MM.1S (cell line): ENCODE data around the gene STK17B.

Experiments
- DNase-seq: peaks from one replicate; pipeline ENCODE4 v3.0.0-alpha.2; 2015
- H2AFZ ChIP-seq: fragments of 300-600 bp; sonication (generic); 2 replicates; pipeline ENCODE4 v1.6.0; 2016; ENCODE audit warnings: antibody characterized with exemption, low read length
- H3F3A ChIP-seq: fragments of 300-600 bp; sonication (generic); 2 replicates; pipeline ENCODE4 v1.6.1; 2016; ENCODE audit warnings: mild to moderate bottlenecking, antibody characterized with exemption, low read length, moderate library complexity, mixed read lengths; ENCODE audit not compliant: insufficient read depth
- H3K27ac ChIP-seq: fragments of 300-600 bp; sonication (generic); 2 replicates; pipeline ENCODE4 v1.5.1; 2016; ENCODE audit warnings: mild to moderate bottlenecking, low read length
- H3K27me3 ChIP-seq: fragments of 300-600 bp; sonication (generic); replicated peaks from 2 replicates; pipeline ENCODE4 v1.6.0; 2016; ENCODE audit warnings: low read length; ENCODE audit not compliant: insufficient read depth
- H3K36me3 ChIP-seq: fragments of 300-600 bp; sonication (generic); replicated peaks from 2 replicates; pipeline ENCODE4 v1.6.1; 2016; ENCODE audit warnings: mild to moderate bottlenecking, low read length, mixed read lengths; ENCODE audit not compliant: insufficient read depth
- H3K4me1 ChIP-seq: fragments of 300-600 bp; sonication (generic); 2 replicates; pipeline ENCODE4 v1.6.1; 2016; ENCODE audit warnings: low read length, mixed read lengths
- H3K4me2 ChIP-seq: fragments of 300-600 bp; sonication (generic); 2 replicates; pipeline ENCODE4 v1.6.0; 2016; ENCODE audit warnings: low read depth, low read length
- H3K4me3 ChIP-seq: fragments of 300-600 bp; sonication (generic); 2 replicates; pipeline ENCODE4 v1.5.1; 2016; ENCODE audit warnings: low read length, mixed read lengths
- H3K79me2 ChIP-seq: fragments of 300-600 bp; sonication (generic); 2 replicates; pipeline ENCODE4 v1.6.1; 2016; ENCODE audit warnings: mixed run types, low read length, mixed read lengths
- H3K9ac ChIP-seq: fragments of 300-600 bp; sonication (generic); 2 replicates; pipeline ENCODE4 v1.6.1; 2016; ENCODE audit warnings: low read length, mixed read lengths
- H3K9me2 ChIP-seq: fragments of 300-600 bp; sonication (generic); replicated peaks from 2 replicates; pipeline ENCODE4 v1.6.1; 2016; ENCODE audit warnings: mild to moderate bottlenecking, low read length, mixed read lengths; ENCODE audit not compliant: insufficient read depth
- H3K9me3 ChIP-seq: fragments of 300-600 bp; sonication (generic); replicated peaks from 2 replicates; pipeline ENCODE4 v1.6.1; 2016; ENCODE audit warnings: mild to moderate bottlenecking, low read length, mixed read lengths; ENCODE audit not compliant: insufficient read depth
- H4K20me1 ChIP-seq: fragments of 300-600 bp; sonication (generic); 2 replicates; pipeline ENCODE4 v1.6.1; 2016; ENCODE audit warnings: mild to moderate bottlenecking, low read length, moderate library complexity, mixed read lengths; ENCODE audit not compliant: insufficient read depth
- EZH2 ChIP-seq: fragments of 300-600 bp; sonication (generic); optimal IDR thresholded peaks from 2 replicates; pipeline ENCODE3; 2017; ENCODE audit warnings: low read depth, mild to moderate bottlenecking, antibody characterized with exemption, low read length, mixed read lengths
- EZH2phosphoT487 ChIP-seq: fragments of 300-600 bp; sonication (generic); IDR thresholded peaks from 2 replicates; pipeline ENCODE4 v1.6.1; 2018; ENCODE audit warnings: antibody characterized with exemption, low read length
- TF ChIP-seq, protein P1 (sequence below): fragments of 300-600 bp; sonication (generic); IDR thresholded peaks from 2 replicates; pipeline ENCODE4 v1.5.1; 2016; ENCODE audit warnings: antibody characterized with exemption, low read length, mixed read lengths

STK17B gene

DNA sequence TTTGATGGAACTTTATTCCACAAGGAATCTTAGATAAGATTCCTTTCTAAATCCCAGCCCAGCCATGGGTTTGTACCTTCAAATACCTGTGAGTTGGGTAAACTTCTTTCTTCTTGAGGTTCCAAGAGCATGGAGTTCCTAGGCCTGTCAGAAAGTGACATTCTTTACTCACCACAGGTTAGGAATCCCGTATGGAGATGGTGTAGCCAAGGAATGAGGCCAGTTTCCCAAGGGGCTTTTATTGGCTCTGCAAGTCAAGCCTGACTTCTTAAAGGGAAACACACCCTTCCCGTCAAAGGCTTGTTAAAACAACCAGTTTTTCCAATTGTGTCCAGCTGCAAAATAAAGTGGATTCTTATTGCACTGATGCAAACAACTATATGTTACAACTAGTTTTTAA, 45.8 kb downstream of the STK17B start:
- no peak overlapping the region for H2AFZ ChIP-seq

DNA sequence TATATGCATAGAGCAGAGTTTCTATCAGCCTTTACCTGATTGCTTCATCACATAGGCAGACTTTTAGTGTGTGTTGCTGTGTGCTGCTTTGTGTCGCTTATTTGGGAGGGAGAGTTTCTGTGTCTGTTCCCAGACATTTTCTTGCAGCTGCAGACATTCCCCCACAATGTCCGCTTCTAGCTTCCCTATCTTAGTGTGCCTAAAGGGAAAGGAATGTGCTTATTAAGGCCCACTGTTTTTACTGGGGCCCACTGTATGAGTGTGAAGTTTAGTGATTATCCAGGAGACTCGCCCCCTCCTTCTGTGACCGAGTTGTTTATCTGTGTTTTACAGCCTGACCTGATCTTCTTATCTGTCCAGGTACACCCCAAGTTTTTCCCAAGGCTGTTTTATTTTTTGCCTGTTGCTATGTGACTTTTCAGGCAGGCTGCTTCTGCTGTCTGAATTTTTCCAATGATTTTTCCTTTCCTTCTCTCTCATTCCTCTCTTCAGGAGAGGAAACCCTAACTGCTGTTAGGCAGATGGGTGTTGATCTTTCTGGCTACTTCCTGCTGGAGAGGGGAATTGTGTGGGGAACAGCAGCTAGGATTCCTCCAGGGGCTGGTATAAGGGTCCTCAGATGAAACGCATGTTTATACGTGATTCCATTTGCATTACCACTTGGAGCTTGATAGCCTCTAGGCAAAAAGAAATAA, 47.6 kb downstream of the STK17B start:
- H3K9me2 ChIP-seq, result no peaks in the 10 kb centered on the region
- no peak overlapping the region for H3K9ac ChIP-seq
- no peaks in the 10 kb centered on the region for H3F3A ChIP-seq
- no peak overlapping the region for H3K4me3 ChIP-seq
- TF ChIP-seq EZH2phosphoT487, result no peak
- TF ChIP-seq EZH2, result no peak
- TF ChIP-seq, protein P1, sequence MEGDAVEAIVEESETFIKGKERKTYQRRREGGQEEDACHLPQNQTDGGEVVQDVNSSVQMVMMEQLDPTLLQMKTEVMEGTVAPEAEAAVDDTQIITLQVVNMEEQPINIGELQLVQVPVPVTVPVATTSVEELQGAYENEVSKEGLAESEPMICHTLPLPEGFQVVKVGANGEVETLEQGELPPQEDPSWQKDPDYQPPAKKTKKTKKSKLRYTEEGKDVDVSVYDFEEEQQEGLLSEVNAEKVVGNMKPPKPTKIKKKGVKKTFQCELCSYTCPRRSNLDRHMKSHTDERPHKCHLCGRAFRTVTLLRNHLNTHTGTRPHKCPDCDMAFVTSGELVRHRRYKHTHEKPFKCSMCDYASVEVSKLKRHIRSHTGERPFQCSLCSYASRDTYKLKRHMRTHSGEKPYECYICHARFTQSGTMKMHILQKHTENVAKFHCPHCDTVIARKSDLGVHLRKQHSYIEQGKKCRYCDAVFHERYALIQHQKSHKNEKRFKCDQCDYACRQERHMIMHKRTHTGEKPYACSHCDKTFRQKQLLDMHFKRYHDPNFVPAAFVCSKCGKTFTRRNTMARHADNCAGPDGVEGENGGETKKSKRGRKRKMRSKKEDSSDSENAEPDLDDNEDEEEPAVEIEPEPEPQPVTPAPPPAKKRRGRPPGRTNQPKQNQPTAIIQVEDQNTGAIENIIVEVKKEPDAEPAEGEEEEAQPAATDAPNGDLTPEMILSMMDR, result no peak
- H3K4me1 ChIP-seq, result no peaks in the 10 kb centered on the region
- DNase-seq, result no peak
- H3K27me3 ChIP-seq, result no peaks in the 10 kb centered on the region
- no peaks in the 10 kb centered on the region for H4K20me1 ChIP-seq
- H3K79me2 ChIP-seq, result no peaks in the 10 kb centered on the region
- H3K27ac ChIP-seq, result no peak overlapping the region
- H3K9me3 ChIP-seq, result no peaks in the 10 kb centered on the region
- H3K36me3 ChIP-seq, result no peaks in the 10 kb centered on the region
- H2AFZ ChIP-seq, result no peak overlapping the region
- H3K4me2 ChIP-seq, result no peak overlapping the region

More for the DNA sequence above, 45.8 kb downstream of the STK17B start:
- no peak overlapping the region for H3K27ac ChIP-seq
- no peaks in the 10 kb centered on the region for H4K20me1 ChIP-seq
- H3F3A ChIP-seq, result no peaks in the 10 kb centered on the region
- H3K4me3 ChIP-seq, result no peak overlapping the region
- no peak overlapping the region for H3K4me2 ChIP-seq
- H3K36me3 ChIP-seq, result no peaks in the 10 kb centered on the region
- H3K9me3 ChIP-seq, result no peaks in the 10 kb centered on the region
- no peaks in the 10 kb centered on the region for H3K27me3 ChIP-seq
- no peak overlapping the region for H3K9ac ChIP-seq
- no peaks in the 10 kb centered on the region for H3K4me1 ChIP-seq
- H3K9me2 ChIP-seq, result no peaks in the 10 kb centered on the region
- H3K79me2 ChIP-seq, result no peaks in the 10 kb centered on the region
- TF ChIP-seq, protein P1, result no peak
- TF ChIP-seq EZH2phosphoT487 (no peak), EZH2 (no peak)
- DNase-seq, result no peak

DNA sequence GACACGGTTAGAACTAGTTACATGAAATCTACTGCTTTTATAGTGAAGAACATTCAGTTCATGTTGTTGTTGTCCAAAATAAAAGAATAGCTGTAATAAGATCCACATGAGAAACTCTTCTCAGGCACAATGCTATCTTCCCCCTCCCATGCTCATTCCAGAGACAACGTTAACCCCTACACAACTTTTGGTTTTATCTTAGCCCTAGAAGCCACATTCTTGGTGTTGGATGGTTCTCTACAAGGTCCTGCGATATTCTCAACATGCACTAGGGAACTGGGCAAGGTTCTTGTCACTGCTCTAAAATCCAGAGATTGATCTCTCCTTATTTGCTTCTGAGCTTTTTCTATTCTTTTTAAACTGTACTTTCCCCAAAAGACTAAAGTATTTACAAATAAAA, 51.5 kb downstream of the STK17B start:
- no peaks in the 10 kb centered on the region for H3F3A ChIP-seq
- no peak overlapping the region for H3K4me3 ChIP-seq
- H3K27ac ChIP-seq, result no peak overlapping the region
- H2AFZ ChIP-seq, result no peak overlapping the region
- no peaks in the 10 kb centered on the region for H4K20me1 ChIP-seq
- H3K27me3 ChIP-seq, result no peaks in the 10 kb centered on the region
- no peaks in the 10 kb centered on the region for H3K36me3 ChIP-seq
- H3K9ac ChIP-seq, result no peak overlapping the region
- no peaks in the 10 kb centered on the region for H3K4me1 ChIP-seq
- no peak overlapping the region for H3K4me2 ChIP-seq
- TF ChIP-seq EZH2phosphoT487 (no peak), EZH2 (no peak)
- TF ChIP-seq, protein P1, result no peak
- no peaks in the 10 kb centered on the region for H3K79me2 ChIP-seq
- H3K9me2 ChIP-seq, result no peaks in the 10 kb centered on the region
- no peaks in the 10 kb centered on the region for H3K9me3 ChIP-seq
- no peak for DNase-seq
